Ramos (cell line): ENCODE measurements around the gene MYORG.

Source experiments
- in situ Hi-C: fragments of 300-500 bp; cut with MboI; formaldehyde crosslinking; loops from one replicate; pipeline ENCODE4 v1.14.3; 2022; ENCODE audit warnings: low sequenced_read_pairs; ENCODE audit not compliant: unreplicated experiment

The MYORG gene

DNA sequence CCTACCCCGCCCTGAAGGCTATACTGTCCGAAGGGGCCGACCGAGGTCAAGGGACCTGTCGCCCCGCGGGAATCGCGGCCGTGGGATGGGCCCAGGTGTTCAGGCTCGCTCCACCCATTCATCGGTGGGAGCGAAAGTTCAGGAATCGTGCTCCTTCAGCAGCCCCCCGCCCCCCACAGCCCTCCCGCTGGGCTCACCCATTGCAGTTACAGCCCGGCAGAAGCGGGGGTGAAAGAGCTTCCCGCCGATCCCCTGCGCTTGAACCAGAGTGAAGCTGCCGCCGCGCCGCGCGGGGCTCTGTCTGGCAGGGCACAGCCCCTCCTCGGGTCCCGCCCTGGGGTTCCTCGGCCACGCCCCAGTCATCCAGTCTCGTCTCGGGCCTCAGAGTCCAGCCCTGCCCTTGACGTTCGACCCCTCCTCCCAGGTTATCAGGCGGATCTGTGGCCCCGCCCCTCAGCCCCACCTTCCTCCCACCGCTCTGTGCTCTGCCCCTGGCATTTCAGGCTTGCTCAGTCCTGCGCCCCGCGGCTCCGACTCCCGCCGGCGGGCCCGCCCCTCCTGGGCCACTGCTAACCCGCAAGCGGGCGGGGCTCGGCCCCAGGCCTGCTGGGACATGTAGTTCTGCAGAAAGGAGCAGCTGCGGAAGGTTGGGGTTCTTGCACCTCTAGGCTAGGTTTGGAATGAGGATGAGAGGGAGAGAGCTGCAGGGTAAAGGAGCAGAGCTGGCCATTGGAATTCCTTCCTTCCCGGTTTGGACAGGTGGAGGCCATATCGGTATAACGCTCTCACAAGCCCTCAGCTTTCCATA, at the start of gene MYORG:
MYORG (minus strand) TSS at position 303 of the 808 bp plus-strand sequence. CDS start 3,955 bp downstream, outside the sequence.
- in situ Hi-C loops = loop anchor here (10.0 kb wide), 1 partner anchor 202 kb away; the partner anchor contains the start of gene UBAP1

DNA sequence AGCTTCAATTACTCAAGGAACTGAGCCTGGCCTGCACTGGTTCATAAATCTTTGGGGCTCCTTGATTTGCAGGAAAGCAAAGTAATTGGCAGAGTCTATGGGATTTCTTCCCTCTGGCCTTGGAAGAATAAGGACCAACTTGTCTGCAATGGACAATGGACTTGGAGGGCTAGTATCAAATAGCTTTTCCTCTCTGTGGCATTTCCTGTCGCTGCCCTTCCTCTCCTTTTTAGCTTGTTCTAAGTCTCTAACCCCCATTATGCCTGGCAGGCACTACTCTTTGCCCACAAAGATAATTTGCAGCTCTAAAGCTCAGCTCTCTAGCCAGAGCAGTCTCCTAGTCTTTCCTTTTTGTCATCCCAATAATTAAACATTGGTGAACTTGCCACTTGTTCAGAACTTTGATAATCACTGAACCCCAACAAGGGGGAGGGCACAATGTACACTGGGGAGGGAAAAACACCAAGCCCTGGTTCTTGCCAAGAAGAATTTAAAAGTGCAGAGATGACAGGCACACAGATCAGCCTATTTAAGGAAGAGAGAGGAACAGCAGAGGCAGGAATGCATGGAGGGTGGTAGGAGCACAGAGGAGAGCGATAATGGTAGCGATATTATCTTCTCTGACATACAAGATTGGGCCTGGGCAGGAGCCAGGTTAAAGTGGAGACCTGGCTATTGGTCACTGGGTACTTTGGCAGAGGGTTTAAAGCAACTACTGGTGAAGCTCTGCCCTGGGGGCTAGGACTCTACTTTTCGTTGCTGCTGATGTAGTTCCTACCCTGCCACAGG, 43.2 kb upstream of the MYORG start:
- in situ Hi-C loops = no loop called here

DNA sequence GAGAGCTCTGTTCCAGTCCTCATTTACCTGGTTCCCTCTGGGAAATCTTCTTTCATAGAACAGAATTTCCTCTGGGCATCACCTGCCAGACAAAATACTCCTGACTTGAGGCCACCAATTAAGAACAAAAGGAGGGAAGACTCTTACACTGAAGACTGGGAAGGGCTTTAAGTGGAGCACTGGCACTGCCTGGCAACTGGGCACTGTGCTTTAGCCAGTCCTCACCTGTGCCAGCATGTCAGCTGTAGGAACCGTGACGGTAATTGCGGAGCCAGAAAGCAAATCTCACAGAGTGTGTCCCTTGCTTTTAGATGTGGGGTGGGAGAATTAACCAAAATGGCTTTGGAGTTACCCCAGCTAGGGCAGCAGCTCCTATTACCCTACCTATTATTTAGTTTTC, 41.0 kb upstream of the MYORG start:
- in situ Hi-C loops = no loop called here

DNA sequence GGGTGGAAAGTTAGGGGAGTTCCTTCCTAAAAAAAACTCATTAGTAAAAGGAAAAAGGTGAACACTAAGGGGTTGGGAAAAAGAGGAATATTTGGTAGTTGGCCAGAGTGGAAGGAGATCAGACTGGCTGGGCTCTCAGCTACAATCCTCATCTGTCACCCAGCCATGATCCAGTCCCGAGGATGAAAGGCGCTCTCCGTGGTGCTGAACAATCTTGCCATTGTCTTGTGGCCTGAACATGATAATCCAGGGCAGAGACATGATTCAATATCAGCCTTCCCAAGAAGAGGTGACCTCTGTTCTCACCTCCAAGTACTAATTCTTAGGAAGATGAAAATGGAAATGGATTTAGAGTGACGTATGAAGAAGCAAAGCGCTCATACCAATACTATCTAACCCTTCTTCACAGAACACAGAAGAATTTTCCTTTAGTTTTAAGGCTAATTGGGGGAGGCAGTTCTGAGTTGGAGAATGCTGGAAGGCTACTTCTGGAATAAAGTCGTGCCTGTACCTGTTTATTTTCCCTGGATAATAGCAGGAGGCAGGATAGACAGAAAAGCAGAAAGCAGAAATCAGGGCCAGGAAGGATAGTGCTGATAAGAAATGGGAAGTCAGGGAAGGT, 36.6 kb upstream of the MYORG start:
- in situ Hi-C loops = no loop called here

DNA sequence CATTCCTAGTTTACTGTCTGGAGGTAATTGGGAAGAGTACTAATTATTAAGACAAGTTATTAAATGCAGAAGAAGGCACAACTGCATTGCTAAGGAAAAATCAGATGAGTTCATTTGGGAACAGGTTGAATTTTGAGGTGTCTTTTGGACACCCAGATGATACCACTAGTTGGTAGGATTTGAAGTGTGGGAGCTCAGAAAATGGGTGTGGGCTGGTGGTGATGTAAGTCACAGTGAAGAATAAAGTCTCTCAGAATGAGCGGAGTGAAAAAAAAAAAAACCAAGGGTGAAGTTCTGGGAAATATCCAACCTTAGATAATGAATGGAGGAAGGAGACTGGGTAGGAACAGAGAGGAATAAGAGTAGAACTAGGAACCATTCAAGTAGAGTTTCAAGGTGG, 35.6 kb upstream of the MYORG start:
- in situ Hi-C loops = no loop called here

DNA sequence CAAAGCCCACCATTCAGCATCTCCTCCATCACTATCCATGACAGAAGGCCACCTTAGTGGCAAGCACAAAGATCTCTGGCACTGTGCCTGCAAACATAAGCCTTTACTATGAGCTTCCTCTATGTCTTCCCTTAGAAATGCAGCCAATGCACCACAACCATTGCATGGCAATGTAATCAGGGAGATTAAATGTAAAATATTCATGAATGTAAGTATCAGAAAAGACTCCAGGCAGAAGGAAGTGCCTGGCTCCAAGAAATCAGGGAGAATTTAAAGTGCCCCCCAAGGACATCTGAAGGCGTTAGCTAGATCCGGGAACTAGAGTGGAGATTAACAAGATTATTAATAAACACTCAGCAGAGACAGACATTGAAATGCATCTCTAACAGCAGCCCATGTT, 32.5 kb upstream of the MYORG start:
- in situ Hi-C loops = no loop called here

DNA sequence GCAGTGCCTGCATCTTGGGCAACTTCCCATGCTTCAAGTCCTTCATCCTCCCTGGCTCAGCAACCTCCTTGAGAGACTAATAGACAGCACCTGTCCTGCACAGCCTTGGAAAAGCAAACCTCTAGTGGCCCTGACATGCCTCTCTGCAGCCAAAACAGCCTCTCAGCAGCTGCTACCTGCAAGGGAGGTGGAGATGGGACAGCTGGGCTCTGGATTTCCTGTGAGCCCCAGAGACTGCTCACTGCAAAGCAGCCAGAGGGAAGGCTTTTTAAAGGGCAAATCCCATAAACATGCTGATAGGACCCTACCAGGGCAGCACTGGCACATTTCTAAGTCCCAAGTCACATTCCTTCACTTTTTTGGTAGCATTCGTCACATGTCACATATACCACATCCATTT, 31.5 kb upstream of the MYORG start:
- in situ Hi-C loops = no loop called here

DNA sequence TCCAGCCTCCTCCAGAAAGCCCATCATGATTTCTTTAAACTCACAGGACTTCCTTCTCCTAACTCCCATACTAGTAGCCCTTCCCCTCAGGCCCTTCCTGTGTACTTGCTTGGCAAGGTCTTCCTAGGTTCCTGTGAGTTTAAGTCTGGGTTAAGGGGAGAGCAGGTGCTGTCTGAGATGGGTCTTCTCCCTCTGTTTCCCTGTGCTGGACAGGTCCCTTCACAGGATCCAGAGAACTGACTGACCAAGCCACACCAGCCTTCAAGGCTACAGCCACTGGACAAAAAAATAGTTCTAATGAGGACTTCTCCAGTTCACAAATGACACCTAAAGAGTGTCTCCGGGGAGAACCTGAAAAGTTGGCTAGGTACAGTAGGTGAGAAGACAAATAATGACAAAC, 29.5 kb upstream of the MYORG start:
- in situ Hi-C loops = no loop called here

DNA sequence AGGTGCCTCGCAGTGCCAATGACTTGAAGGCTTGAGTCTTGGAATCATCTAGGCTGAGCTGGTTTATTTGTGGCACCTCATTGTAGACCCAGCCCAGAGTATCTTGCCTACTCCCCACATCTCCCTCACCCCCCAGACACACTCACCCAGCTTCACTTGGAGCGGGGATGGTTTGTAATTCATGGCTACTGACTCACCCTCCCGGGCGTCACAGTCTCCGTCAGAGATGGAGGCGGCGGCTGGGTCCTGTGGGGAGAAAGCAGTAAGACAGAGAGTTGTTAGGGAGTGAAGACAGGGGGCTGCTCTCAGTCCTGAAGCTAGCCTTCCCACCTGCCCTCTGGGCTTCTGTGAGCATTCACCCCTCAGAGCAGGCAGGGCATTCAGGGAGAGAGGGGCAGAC, 29.0 kb upstream of the MYORG start:
- in situ Hi-C loops = no loop called here

DNA sequence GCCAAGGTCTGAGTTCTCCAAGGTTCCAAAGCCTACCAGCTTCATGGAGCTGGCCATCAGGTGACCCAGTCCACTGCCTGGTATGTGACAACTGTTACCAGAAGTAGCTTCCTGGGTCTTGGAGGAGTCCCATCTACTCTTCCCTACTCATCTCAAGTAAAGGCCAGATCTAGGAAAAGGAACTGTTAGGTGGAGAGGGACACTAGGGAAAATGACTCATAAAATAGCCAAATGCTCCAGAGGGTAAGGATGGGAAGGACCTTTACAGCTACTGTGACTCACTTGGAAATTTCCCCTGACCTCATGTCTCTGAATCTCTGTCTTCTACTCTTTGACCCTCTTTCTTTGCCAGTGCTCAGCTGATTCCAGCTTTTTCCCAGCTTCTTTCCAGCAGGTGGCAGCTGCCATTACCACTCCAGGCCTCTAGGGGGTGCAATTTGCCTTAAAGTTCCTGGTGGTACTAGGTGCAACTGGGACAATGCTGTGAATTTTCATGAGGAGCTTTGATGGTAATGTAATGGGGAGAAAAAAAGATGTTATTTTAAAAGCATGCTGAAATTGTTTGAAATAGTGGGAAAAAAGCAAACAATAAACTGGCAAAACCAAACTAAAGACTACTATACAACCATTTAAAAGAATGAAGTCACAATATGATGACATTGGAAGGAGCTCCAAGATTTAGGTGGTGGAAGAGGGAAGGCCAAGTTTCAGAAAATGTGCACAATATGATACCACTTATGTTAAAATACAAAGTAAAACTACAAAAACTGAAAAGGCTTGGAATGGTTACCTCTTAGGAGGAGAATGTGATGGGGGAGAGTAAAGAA, 27.1 kb upstream of the MYORG start:
- in situ Hi-C loops = no loop called here

DNA sequence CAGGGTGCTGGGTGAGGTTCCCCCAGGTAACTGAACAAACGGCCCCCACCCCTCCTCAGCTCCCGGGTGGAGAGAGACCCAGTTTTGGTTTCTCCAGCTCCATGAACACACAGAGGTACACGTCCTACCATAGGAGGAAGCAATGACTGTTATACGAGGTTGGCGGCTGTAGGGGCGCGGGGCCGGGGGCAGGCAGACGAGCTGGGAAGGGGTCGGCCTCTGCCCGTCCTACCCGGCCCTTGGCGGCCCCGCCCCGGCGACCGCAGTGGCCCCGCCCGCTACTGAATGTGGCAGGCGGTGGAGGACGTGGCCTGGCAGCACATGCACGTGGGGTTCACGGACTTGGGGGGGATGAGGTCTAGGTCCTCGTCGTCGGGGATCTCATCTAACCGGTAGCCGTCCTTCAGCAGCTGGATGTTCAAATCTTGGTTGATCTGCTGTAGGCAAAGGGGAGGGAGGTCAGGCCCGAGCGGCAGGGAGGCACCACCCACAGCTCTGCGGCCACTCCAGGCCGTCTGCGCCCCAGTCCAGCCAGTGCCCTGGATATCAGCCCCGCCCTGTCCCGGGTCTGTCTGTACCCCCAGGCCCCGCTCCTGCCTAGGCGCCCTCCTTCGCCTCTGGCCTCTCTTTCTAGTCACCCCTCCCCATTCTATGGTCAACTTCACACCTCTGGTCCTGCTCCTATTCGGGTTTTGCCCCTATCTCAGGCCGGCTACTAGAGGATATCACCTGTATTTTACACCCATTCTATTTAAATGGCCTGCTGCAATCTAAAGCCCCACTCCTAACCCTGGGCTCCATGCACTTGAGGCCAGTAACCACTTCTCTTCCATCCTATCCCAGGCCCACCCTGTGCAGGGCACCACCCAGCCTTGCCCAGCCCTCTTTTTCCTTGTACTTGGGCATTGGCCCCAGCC, 24.2 kb upstream of the MYORG start:
- in situ Hi-C loops = no loop called here

DNA sequence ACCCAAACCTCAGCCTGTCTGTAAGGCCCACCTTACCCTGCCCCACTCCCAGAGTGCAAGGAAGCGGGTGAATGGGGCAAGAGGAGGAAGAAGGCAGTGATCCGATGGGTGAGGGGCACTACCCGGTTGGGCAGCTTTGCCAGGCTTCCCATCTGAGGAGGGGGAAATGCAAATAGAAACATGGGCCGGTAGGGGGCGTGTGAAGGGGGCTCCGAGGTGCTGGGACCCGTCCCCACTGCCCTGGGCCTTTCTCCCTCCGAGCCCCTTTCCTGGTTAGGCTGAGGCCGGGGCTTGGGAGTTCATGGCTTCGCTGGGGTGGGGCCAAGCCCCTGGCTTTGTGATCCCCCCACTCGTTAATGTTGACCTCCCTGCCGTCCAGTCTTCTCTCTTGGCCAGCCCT, 23.6 kb upstream of the MYORG start:
- in situ Hi-C loops = no loop called here

DNA sequence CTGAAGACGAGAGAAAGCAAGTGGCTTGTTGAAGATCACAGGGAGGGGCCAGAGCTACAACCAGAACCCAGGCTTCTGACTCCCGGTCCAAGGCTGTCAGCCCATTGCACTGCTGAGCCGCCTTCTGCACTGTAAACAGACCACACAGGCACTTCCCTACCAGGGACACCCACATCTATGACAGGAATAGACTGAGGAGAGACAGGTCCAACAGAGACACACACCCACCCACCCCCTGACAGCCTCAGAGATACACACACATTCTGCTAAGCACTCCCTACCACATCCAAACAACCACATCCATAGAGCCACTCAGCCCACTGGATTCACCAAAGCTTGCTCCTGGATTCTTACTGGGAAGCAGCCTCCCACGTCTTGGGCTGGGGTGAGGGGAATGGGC, 23.0 kb upstream of the MYORG start:
- in situ Hi-C loops = no loop called here

DNA sequence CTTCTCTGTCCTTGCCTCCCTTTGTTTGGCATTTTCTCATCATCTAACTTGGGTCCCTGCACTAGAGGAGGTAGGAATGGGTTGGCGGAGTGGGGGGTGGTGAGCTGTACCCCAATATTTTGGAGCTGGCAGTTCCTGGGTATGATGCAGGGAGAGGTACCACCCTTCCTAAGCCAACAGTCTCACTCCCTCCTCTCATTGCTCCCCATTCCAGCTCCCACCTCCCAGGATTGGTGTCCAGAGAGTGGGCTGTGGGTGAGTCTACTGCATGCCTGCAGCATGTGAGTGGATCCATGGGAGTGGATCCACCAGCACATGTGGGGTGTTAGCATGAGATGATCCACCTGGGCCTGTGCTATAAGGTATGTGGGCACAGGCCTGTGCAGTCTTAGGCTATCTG, 22.2 kb upstream of the MYORG start:
- in situ Hi-C loops = no loop called here

DNA sequence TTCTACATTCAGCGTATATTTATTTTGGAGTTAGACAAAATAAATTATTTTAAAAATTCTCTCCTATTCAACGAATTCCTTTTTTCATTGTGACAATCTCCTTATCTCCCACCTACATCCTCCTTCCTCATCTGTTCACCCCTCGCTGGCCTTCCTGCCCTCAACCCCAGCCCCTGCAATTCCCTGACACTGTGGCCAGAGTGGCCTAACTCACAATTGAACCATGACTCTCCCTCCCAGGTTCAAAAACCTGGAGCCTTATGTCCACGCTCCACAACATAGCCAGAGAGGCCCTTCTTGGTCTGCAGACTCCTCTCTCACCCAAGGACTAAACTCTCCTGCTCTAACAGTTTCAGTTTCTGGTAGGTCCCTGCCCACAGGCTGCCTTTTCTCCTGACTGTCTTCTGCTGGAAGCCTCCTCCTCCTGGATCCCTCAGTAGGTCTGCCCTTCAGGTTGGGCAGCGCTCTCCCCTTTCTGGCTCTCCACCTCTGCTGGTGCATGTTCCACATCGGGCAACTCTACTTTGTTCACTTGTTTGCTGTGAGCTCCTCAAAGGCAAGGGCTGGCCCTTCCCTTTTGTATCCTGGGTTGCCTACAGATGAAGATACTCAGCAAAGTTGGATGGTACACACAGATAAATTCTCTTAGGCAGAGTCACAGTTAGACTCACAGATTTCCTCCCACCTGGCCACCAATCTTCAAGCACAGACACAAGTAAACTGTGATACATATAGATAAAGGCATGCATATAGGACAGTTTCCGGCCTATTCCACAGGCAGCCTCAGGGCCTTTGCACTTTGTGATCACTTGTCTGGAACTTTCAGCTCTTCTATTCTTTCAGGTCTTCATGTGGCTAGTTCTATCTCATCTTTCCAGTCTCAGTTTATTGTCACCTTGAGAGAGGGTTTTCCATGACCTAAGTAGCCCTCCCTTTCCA, 19.8 kb upstream of the MYORG start:
- in situ Hi-C loops = no loop called here

DNA sequence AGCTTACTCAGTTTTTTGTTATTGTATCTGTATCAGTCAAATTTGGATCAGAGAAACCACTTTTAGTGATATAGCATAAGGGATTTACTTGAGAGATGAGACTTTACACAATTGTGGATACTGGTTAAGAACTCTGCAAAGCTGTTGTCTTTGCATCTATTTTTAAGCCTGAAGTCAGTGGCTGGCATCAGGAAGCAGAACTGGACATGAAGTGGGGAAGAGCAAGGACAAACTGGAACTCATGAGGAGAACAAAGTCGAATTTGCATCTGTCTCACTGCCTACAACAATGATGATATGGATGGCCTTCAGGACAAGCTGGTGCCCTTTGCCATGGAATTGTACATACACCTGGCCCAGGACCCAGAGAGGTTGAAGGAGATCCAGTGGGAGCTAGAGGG, 15.8 kb upstream of the MYORG start:
- in situ Hi-C loops = no loop called here

DNA sequence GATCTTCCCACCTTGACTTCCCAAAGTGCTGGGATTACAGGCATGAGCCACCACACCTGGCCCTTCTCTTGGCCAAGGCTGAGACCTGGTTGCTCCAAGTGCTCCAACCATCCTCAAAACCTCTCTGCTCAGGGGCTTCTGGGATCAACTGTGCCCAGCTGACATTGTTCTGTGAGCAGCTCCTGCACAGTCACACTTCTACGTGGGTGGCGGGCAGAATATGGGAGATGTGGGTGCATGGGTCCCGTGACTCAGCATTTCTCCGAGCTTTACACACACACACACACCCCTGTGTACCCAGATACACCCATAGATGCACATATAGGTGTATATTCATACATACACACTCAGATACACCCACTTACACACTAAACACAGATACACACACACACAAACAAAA, 10.5 kb upstream of the MYORG start:
- in situ Hi-C loops = no loop called here

DNA sequence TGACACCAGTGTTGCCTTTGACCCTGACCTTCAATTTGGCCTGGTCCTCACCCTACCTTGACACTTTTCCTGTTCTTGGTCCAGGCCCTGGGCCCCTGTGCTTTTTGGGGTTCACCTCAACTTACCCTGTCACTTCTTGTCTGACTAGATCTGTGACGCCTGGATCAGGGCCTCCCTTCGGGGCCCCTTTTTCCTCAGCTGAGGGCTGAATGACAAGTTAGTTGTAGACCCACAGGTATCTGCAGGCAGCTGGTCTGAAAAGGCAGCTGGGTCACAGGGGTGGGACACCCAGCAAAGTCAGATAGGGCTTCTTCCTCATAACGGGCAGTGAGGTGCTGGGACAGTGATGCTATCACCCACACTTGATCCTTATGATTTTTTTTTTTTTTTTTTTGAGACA, 10.0 kb upstream of the MYORG start:
- in situ Hi-C loops = no loop called here
